MM.1S (cell line): Measurements from ENCODE around the gene ZFAND2A.

Experiments used
- CTCF ChIP-seq: fragments of 300-600 bp; sonication (generic); IDR thresholded peaks from 2 replicates; pipeline ENCODE4 v1.5.1; 2016; ENCODE audit warnings: antibody characterized with exemption, low read length, mixed read lengths
- EZH2 ChIP-seq: fragments of 300-600 bp; sonication (generic); optimal IDR thresholded peaks from 2 replicates; pipeline ENCODE3; 2017; ENCODE audit warnings: low read depth, mild to moderate bottlenecking, antibody characterized with exemption, low read length, mixed read lengths

GRCh38 chr7:1109581-1110310 lies 50.2 kb downstream of the ZFAND2A start:
- TF ChIP-seq EZH2 (no peak), CTCF (no peak)
